Esophagus muscularis mucosa (tissue), 3 donors: ENCODE measurements around the gene SLC22A3.

Experiments used
- POLR2A ChIP-seq: fragments of 450-650 bp; IDR thresholded peaks from one replicate; pipeline ENCODE4 v1.6.1; 2017; ENCODE audit warnings: antibody characterized with exemption, moderate library complexity, mild to moderate bottlenecking, low read depth
- POLR2AphosphoS5 ChIP-seq, 2 donors: sonication (generic); formaldehyde crosslinking; IDR thresholded peaks; one replicate each; pipeline ENCODE4 v1.6.1; 2017; ENCODE audit warnings: antibody characterized with exemption in 2 of 2
- TF ChIP-seq, protein P1 (sequence below), 3 experiments: fragments of 200-600 bp in 2 of 3; fragments of 450-650 bp in 1 of 3; sonication (generic) in 2 of 3; IDR thresholded peaks; one replicate each; pipeline ENCODE4 v1.5.1; 2017 to 2019; ENCODE audit warnings: antibody characterized with exemption in 3 of 3, mild to moderate bottlenecking in 2 of 3, moderate library complexity in 1 of 3

GRCh38 chr6:160344271-160344670 is 3.9 kb upstream of the SLC22A3 start:
- TF ChIP-seq, protein P1, sequence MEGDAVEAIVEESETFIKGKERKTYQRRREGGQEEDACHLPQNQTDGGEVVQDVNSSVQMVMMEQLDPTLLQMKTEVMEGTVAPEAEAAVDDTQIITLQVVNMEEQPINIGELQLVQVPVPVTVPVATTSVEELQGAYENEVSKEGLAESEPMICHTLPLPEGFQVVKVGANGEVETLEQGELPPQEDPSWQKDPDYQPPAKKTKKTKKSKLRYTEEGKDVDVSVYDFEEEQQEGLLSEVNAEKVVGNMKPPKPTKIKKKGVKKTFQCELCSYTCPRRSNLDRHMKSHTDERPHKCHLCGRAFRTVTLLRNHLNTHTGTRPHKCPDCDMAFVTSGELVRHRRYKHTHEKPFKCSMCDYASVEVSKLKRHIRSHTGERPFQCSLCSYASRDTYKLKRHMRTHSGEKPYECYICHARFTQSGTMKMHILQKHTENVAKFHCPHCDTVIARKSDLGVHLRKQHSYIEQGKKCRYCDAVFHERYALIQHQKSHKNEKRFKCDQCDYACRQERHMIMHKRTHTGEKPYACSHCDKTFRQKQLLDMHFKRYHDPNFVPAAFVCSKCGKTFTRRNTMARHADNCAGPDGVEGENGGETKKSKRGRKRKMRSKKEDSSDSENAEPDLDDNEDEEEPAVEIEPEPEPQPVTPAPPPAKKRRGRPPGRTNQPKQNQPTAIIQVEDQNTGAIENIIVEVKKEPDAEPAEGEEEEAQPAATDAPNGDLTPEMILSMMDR (IDR thresholded peaks at IDR 0.05) = no peak
- no peak for TF ChIP-seq POLR2A
- no peak for TF ChIP-seq POLR2AphosphoS5 (IDR thresholded peaks at IDR 0.05)
